ENCODE results near the gene KCNIP1.

KCNIP1 gene

DNA sequence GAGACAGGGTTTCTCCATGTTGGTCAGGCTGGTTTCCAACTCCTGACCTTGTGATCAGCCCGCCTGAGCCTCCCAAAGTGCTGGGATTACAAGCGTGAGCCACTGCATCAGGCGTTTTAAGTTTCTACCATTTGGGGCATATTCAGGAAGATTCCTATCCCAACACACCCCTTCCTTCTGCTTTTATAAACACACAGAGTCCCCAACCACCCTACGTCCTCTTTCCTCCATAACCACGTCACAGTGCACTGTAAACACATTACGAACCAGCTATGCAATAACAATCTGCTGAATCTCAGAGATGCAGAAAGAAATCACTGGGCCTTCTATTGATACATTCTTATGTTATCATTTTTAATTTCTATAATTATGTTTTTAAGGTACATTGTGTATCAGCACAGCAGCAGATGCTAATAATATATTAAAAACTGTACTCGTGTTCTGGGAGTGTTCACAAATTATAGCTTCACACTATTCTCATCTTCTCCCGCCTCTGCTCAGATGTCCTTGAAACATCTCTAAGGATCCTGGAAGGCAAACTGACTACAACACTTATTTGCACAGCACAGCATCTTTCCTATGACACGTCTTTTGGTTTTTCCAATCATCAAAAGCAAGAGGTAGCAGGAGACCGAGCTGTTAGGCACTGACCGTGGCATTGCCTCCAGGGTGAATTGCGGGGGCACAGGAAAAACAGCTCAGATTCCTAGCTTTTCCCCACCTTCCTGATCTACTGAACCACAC is 60.2 kb downstream of the KCNIP1 start:
- DNase-seq (ENCODE audit: extremely low read depth, low read depth), result no peak
- TF ChIP-seq, protein P1, sequence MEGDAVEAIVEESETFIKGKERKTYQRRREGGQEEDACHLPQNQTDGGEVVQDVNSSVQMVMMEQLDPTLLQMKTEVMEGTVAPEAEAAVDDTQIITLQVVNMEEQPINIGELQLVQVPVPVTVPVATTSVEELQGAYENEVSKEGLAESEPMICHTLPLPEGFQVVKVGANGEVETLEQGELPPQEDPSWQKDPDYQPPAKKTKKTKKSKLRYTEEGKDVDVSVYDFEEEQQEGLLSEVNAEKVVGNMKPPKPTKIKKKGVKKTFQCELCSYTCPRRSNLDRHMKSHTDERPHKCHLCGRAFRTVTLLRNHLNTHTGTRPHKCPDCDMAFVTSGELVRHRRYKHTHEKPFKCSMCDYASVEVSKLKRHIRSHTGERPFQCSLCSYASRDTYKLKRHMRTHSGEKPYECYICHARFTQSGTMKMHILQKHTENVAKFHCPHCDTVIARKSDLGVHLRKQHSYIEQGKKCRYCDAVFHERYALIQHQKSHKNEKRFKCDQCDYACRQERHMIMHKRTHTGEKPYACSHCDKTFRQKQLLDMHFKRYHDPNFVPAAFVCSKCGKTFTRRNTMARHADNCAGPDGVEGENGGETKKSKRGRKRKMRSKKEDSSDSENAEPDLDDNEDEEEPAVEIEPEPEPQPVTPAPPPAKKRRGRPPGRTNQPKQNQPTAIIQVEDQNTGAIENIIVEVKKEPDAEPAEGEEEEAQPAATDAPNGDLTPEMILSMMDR (IDR thresholded peaks at IDR 0.05; ENCODE audit: low read depth, low read length), result no peak

DNA sequence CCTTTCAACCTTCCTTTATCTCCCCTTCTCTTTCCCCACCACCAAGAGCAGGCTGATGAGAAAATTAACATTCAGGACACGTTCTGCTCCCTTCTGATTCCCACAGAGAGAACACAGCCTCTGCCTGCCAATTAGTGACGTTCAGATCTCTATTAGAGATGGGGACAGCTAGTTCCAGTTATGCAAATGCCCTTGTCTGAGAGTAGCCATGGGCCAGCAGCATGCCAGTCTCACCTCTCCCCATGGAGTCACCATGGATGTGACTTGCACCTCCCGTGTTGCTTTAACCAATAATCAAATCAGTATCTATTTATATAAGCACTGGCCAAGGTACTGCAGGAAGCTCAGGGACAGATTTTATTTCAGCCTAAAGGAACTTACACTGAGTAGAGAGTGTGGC is 61.3 kb downstream of the KCNIP1 start:
- TF ChIP-seq, protein P1 (IDR thresholded peaks at IDR 0.05; ENCODE audit: low read depth, low read length), result no peak
- DNase-seq (ENCODE audit: extremely low read depth, low read depth), result no peak

DNA sequence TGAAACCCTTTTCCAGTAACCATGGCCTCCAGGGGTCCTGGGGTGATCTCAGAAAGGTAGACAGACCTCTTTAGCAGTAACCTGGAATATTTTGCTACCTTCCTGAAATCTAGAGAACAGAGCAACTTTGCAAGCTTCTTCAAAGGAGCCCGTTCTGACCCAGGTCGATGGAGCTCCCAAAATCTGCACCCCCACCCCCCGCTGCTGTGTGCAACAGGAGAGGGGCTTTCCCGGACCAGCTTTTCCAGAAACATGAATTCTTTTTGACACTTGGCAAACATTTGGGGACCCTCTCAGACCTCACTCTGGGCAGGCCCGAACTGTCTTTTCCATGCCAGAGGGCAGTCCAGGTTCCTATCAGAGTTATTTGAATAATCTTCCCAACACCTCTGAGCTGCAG is 65.3 kb downstream of the KCNIP1 start:
- TF ChIP-seq, protein P1 (IDR thresholded peaks at IDR 0.05; ENCODE audit: low read depth, low read length), result no peak
- no peak for DNase-seq (ENCODE audit: extremely low read depth, low read depth)

DNA sequence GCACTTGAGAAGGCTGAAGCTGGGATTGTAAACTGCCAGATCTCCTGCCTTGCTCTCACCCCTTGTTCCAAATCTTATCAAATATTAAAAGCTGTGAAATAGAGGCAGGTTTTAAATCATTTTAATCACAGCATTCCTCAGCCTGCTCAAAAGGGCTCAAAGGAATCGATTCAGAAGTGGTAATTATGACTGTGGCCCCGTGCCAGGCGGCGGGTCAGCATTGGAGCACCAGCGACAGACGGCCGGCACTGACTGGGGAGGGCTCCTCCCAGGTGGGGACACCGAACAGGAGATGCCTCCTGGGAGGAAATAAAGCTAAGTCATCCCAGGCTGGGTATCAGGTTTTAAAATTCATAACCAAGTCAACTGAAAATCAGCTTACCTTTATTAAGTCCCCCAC is 66.7 kb downstream of the KCNIP1 start:
- no peak for DNase-seq (ENCODE audit: extremely low read depth, low read depth)
- TF ChIP-seq, protein P1 (IDR thresholded peaks at IDR 0.05; ENCODE audit: low read depth, low read length), result no peak

DNA sequence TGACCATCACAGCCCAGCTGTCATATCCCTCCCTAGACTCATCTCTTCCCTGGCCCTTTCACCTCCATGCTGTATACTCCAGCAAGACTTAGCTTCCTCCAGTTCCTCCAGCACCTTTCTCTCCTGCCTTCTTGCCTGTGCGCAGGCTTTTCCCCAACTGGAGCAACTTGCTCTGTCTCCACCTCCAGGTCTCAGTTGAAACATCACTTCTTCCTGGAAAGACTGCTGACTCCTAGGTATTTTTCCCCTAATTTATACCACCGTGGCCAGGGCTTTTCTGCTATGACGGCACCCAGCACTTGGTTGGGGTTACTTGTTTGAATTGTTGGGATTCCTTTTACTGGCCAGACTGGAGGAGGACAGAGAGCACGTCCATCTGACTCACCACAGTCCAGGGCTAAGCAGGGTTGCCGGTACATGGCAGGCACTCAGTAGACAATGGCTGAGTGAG is 67.5 kb downstream of the KCNIP1 start:
- TF ChIP-seq, protein P1 (IDR thresholded peaks at IDR 0.05; ENCODE audit: low read depth, low read length), result no peak
- DNase-seq (ENCODE audit: extremely low read depth, low read depth), result no peak

DNA sequence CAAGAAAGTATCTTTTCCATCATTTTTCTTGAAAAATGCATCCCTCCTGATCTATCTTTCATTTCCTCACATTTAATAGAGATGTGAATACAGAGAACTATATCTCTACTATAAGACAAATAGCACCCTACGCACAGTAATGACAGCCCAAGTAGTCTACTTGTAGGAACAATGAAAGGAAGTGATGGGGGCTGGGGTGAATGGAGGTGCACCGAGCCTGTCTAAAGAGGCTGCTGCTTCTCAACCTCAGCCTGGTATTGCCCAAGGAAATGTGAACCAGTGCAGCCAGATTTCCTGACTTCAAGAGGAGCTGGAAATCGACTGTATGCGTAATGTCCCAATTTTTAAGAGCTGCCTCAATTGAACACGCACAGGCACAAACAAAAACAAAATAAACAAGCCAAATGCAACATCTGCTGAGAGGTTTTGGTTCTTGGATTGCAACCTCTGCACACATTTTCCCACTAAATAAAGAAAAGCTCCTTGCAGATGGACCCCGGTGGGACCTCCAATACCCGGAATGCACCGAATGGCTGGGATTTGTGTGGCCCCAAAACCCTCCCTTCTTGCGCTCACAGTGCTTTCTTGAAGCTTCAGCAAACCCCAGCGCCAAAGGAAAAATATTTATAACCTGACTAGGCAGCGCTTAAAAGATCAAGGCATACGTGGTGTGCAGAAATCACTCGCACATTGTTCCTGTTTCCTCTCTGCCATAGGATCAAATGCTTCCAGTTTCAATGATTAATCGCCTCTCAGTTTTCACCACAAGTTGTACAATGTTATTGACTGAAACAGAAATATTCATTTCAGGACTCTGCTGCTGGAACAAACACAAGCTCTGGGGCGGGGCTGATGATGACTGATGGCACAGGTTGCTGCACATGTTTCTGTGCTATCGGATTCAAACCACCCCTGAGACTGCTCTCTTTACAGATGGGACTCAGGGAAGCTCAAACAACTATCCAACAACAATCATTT is 68.3 kb downstream of the KCNIP1 start:
- no peak for DNase-seq (ENCODE audit: extremely low read depth, low read depth)

More for the DNA sequence above, 68.3 kb downstream of the KCNIP1 start:
- TF ChIP-seq, protein P1 (IDR thresholded peaks at IDR 0.05; ENCODE audit: low read depth, low read length), result no peak

Measured in AG09319 (cell line).